HL-60 (cell line): ENCODE data around the gene MMP8.

Experiments used
- DNase-seq, 2 experiments: peaks; one replicate each; pipeline ENCODE4 v3.0.0-alpha.2; 2010 to 2020; ENCODE audit warnings: low read depth in 1 of 2, low spot score in 1 of 2
- H3K27ac ChIP-seq: fragments of 250-450 bp; sonication (Bioruptor Pico); replicated peaks from 2 replicates; pipeline ENCODE4 v1.5.1; 2020; ENCODE audit warnings: mild to moderate bottlenecking, moderate library complexity
- H3K27me3 ChIP-seq: fragments of 250-450 bp; sonication (Bioruptor Pico); 2 replicates; pipeline ENCODE4 v1.5.1; 2021; ENCODE audit warnings: mild to moderate bottlenecking, moderate library complexity; ENCODE audit not compliant: insufficient read depth, poor library complexity, severe bottlenecking
- H3K4me3 ChIP-seq: replicated peaks from 2 replicates; pipeline ENCODE4 v1.5.1; 2011; ENCODE audit warnings: mild to moderate bottlenecking, control low read depth, low read length; ENCODE audit not compliant: insufficient read depth
- GABPA ChIP-seq: IDR thresholded peaks from 2 replicates; pipeline ENCODE4 v1.6.1; 2012; ENCODE audit warnings: low read depth
- POLR2AphosphoS5 ChIP-seq: IDR thresholded peaks from 2 replicates; pipeline ENCODE4 v1.6.1; 2012; ENCODE audit warnings: low read depth
- REST ChIP-seq: IDR thresholded peaks from 2 replicates; pipeline ENCODE4 v1.6.1; 2012; ENCODE audit warnings: low read depth; ENCODE audit not compliant: insufficient replicate concordance
- SPI1 ChIP-seq: IDR thresholded peaks from 2 replicates; pipeline ENCODE4 v1.6.1; 2012; ENCODE audit warnings: low read depth, mild to moderate bottlenecking, borderline replicate concordance
- TF ChIP-seq, protein P1 (sequence below): IDR thresholded peaks from one replicate; pipeline ENCODE4 v1.5.1; 2011; ENCODE audit warnings: low read length, control low read depth, inconsistent platforms; ENCODE audit not compliant: insufficient read depth

Gene MMP8

GRCh38 chr11:102666331-102666957, 58.3 kb downstream of the MMP8 start:
- Histone ChIP-seq H3K27ac (no peak overlapping the region), H3K27me3 (no peaks in the 10 kb centered on the region), H3K4me3 (no peak overlapping the region)
- DNase-seq: peak in 1 of 2 experiments; percentile 39
- no peak for TF ChIP-seq POLR2AphosphoS5
- TF ChIP-seq, protein P1, sequence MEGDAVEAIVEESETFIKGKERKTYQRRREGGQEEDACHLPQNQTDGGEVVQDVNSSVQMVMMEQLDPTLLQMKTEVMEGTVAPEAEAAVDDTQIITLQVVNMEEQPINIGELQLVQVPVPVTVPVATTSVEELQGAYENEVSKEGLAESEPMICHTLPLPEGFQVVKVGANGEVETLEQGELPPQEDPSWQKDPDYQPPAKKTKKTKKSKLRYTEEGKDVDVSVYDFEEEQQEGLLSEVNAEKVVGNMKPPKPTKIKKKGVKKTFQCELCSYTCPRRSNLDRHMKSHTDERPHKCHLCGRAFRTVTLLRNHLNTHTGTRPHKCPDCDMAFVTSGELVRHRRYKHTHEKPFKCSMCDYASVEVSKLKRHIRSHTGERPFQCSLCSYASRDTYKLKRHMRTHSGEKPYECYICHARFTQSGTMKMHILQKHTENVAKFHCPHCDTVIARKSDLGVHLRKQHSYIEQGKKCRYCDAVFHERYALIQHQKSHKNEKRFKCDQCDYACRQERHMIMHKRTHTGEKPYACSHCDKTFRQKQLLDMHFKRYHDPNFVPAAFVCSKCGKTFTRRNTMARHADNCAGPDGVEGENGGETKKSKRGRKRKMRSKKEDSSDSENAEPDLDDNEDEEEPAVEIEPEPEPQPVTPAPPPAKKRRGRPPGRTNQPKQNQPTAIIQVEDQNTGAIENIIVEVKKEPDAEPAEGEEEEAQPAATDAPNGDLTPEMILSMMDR: peak; percentile 74

GRCh38 chr11:102664001-102664752, 60.6 kb downstream of the MMP8 start:
- Histone ChIP-seq H3K4me3 (no peak overlapping the region), H3K27me3 (no peaks in the 10 kb centered on the region), H3K27ac (no peak overlapping the region)
- TF ChIP-seq POLR2AphosphoS5 (no peak), REST (no peak), GABPA (no peak), SPI1 (no peak)
- TF ChIP-seq, protein P1: no peak
- peak in 1 of 2 experiments; percentile 27 for DNase-seq

DNA sequence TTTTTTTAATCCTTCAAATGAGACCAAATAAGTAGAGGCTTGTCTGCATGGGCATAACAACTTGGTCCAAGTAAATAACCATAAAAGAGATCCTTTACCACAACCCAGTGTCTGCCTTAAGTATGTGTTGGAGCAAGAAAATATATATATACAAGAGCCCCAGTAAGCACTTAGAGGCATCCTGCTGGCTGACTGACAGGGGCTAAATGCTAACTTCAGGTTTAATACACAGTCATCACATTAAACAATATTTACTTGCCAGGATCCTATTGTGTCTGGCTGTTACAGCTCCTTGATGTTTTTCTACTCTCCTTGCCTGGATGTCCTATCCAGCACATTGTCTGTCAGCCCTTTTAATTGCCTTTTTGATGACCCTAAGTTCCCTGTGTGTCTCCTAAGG, 62.1 kb downstream of the MMP8 start:
- Histone ChIP-seq H3K27me3 (no peaks in the 10 kb centered on the region), H3K4me3 (no peak overlapping the region), H3K27ac (no peak overlapping the region)
- TF ChIP-seq, protein P1: no peak
- no peak for TF ChIP-seq POLR2AphosphoS5
- no peak for DNase-seq
